Measurements from ENCODE around the gene LINC01488. TPM values are rescaled to one million over a fixed set of nuclear protein-coding genes. Genes with fewer than 3 reads are reported as not detected.

Gene LINC01488
- total and polyA plus RNA-seq, 2 experiments from 2014 or later, result not detected

GRCh38 chr11:69525516-69526452, 44.3 kb downstream of the LINC01488 start (continued):
- TF ChIP-seq ZNF462 (CRISPR knock-in tag; IDR thresholded peaks at IDR 0.05), result no peak
- no peak for TF ChIP-seq POLR2AphosphoS5 (IDR thresholded peaks at IDR 0.05; ENCODE audit: low read depth)

DNA sequence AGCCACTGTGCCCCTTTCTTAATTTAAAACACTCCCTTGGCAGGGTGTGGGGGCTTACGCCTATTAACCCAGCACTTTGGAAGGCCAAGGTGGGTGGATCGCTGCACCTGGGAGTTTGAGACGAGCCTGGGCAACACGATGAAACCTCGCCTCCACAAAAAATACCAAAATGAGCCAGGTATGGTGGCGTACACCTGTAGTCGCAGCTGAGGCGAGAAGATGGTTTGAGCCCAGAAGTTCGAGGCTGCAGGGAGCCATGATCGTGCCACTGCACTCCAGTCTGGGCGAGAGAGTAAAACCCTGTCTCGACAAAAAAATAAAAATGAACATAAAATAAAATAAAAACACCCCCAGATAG, 45.0 kb downstream of the LINC01488 start:
- Mint-ChIP-seq H3K9me3 (no peaks in the 10 kb centered on the region; the same call in 2 of the 3 replicates), H3K27ac (no peak overlapping the region), H3K4me1 (peaks cover 31% of the 10 kb centered on the region), H3K27me3 (ENCODE audit: insufficient read depth, low read depth, poor library complexity) (peaks cover 17% of the 10 kb centered on the region), H3K4me3 (no peak overlapping the region), H3K36me3 (ENCODE audit: low read depth) (no peaks in the 10 kb centered on the region; the same call in 2 of the 3 replicates)
- Histone ChIP-seq H4K20me1 (replicated peaks; ENCODE audit: insufficient read depth) (no peaks in the 10 kb centered on the region), H3K4me1 (ENCODE audit: insufficient read depth) (peaks cover 10% of the 10 kb centered on the region; the same call in 1 of the 2 replicates), H2AFZ (0 out of 2 replicates have a peak overlapping the region, but pooled peaks have one; percentile 52), H3F3A (replicated peaks; ENCODE audit: low read depth) (no peaks in the 10 kb centered on the region), H3K4me3 (no peak overlapping the region), H3K27ac (ENCODE audit: low read depth) (no peak overlapping the region), H3K36me3 (ENCODE audit: insufficient read depth) (no peaks in the 10 kb centered on the region), H3K4me2 (no peak overlapping the region), H3K9me2 (ENCODE audit: insufficient read depth) (no peaks in the 10 kb centered on the region), H3K27me3 (ENCODE audit: insufficient read depth) (no peaks in the 10 kb centered on the region), H3K79me2 (replicated peaks; ENCODE audit: insufficient read depth) (no peaks in the 10 kb centered on the region)
- ATAC-seq (no peak), DNase-seq (ENCODE audit: low spot score) (no peak)
- TF ChIP-seq ZNF462 (CRISPR knock-in tag; IDR thresholded peaks at IDR 0.05), result no peak
- no peak for TF ChIP-seq JUNB (IDR thresholded peaks at IDR 0.05; ENCODE audit: unreplicated experiment)
- TF ChIP-seq, protein P1, sequence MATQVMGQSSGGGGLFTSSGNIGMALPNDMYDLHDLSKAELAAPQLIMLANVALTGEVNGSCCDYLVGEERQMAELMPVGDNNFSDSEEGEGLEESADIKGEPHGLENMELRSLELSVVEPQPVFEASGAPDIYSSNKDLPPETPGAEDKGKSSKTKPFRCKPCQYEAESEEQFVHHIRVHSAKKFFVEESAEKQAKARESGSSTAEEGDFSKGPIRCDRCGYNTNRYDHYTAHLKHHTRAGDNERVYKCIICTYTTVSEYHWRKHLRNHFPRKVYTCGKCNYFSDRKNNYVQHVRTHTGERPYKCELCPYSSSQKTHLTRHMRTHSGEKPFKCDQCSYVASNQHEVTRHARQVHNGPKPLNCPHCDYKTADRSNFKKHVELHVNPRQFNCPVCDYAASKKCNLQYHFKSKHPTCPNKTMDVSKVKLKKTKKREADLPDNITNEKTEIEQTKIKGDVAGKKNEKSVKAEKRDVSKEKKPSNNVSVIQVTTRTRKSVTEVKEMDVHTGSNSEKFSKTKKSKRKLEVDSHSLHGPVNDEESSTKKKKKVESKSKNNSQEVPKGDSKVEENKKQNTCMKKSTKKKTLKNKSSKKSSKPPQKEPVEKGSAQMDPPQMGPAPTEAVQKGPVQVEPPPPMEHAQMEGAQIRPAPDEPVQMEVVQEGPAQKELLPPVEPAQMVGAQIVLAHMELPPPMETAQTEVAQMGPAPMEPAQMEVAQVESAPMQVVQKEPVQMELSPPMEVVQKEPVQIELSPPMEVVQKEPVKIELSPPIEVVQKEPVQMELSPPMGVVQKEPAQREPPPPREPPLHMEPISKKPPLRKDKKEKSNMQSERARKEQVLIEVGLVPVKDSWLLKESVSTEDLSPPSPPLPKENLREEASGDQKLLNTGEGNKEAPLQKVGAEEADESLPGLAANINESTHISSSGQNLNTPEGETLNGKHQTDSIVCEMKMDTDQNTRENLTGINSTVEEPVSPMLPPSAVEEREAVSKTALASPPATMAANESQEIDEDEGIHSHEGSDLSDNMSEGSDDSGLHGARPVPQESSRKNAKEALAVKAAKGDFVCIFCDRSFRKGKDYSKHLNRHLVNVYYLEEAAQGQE (IDR thresholded peaks at IDR 0.05; ENCODE audit: unreplicated experiment), result no peak
